Sigmoid colon (tissue), 7 donors: ENCODE measurements around the gene UBASH3A. TPM values are rescaled to one million over a fixed set of nuclear protein-coding genes. Genes with fewer than 3 reads are reported as not detected.

Source experiments
- DNase-seq: peaks from one replicate; pipeline ENCODE4 v3.0.0-alpha.2; 2019
- H3K27ac ChIP-seq, 4 donors: fragments of 200-600 bp; sonication (generic); one replicate each; pipeline ENCODE4 v1.5.1; 2016 to 2019; ENCODE audit warnings: mild to moderate bottlenecking in 1 of 4
- H3K27me3 ChIP-seq, 3 donors: fragments of 200-600 bp; sonication (generic); one replicate each; pipeline ENCODE4 v1.5.1; 2019; ENCODE audit warnings: mild to moderate bottlenecking in 1 of 3
- H3K36me3 ChIP-seq, 4 donors: fragments of 200-600 bp; sonication (generic); one replicate each; pipeline ENCODE4 v1.5.1; 2016 to 2019
- H3K4me1 ChIP-seq, 4 donors: fragments of 200-600 bp; sonication (generic); one replicate each; pipeline ENCODE4 v1.5.1; 2017 to 2019
- H3K4me3 ChIP-seq, 4 donors: fragments of 200-600 bp; sonication (generic); one replicate each; pipeline ENCODE4 v1.5.1; 2017 to 2019; ENCODE audit warnings: mild to moderate bottlenecking in 2 of 4, moderate library complexity in 1 of 4
- H3K9me3 ChIP-seq, 4 donors: fragments of 200-600 bp in 3 of 4; sonication (generic) in 3 of 4; one replicate each; pipeline versions ENCODE4 v1.5.1 to v1.6.1; 2013 to 2019
- EP300 ChIP-seq, 4 donors: sonication (generic); formaldehyde crosslinking; IDR thresholded peaks; one replicate each; pipeline ENCODE4 v1.6.1; 2017; ENCODE audit warnings: antibody characterized with exemption in 4 of 4
- POLR2A ChIP-seq, 2 donors: fragments of 450-650 bp; IDR thresholded peaks; one replicate each; pipeline ENCODE4 v1.6.1; 2016; ENCODE audit warnings: antibody characterized with exemption in 2 of 2, mild to moderate bottlenecking in 2 of 2, moderate library complexity in 2 of 2
- POLR2AphosphoS5 ChIP-seq, 4 donors: sonication (generic); formaldehyde crosslinking; IDR thresholded peaks; one replicate each; pipeline ENCODE4 v1.6.1; 2017; ENCODE audit warnings: antibody characterized with exemption in 4 of 4
- WGBS, 2 donors: extraction: QIAGEN DNeasy Blood & Tissue Kit; methylation state at CpG; one replicate each; pipeline ENCODE4 v1.1.7; 2013; 5-methylcytosine and 5-hydroxymethylcytosine counted together
- intact Hi-C: fragments of 100-400 bp; cut with DNase I; formaldehyde crosslinking; loops from one replicate; pipeline ENCODE4 v1.15.1; 2023
- polyA plus RNA-seq, 3 donors: library from polyadenylated mRNA; stranded (reverse); fragments of 200-250 nt; gene quantifications; one replicate each; pipeline ENCODE4 v1.2.3, GENCODE V29; 2013
- total RNA-seq, 4 donors: library from RNA; depleted of rRNA; stranded (reverse); fragments of >200 nt; gene quantifications; one replicate each; pipeline ENCODE4 v1.1.0, GENCODE V29; 2016
- TF ChIP-seq, protein P1 (sequence below), 4 experiments: fragments of 450-650 bp in 3 of 4; fragments of 200-600 bp in 1 of 4; IDR thresholded peaks; one replicate each; pipeline ENCODE4 v1.5.1; 2016 to 2019; ENCODE audit warnings: antibody characterized with exemption in 4 of 4, mild to moderate bottlenecking in 3 of 4, moderate library complexity in 2 of 4
- donor health status: healthy with polysubstance abuse.
- donor health status: Bipolar disorder and iron deficiency.
- donor health status: healthy.

UBASH3A gene
- total and polyA plus RNA-seq, 7 donors: 3.9 TPM; not detected in 6

DNA sequence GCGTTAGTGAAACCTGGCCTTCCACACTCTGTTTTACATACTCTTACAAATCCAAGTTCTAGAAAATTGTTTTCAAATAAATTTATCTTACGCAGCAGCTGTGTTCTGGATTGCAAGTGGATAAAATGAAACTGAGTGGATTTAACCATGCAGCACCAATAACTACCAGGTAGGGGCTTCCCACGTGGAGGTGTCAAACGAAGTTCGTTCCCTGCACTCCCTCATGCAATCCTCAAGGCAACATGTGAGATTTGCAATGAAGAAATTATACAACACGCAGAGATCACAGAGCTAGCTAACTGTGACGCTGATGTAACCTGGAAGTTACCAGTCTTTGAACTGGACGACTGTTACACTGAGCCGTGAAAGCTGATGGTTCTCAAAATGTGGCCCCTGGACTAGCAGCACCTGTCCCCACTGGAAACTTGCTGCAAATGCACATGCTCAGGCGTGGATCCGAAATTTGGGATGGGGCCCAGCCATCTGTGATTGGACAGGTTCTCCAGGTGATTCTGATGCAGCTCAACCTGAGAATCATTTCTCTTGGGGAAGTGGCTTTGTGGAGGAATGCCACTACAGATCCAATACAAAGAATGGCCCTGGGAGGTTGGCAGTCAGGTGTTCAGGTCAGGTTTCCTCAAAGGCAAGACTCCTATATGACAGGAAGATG, 56.0 kb downstream of the UBASH3A start:
- no peaks in the 10 kb centered on the region for H3K36me3 ChIP-seq
- TF ChIP-seq POLR2A (IDR thresholded peaks at IDR 0.05) (no peak), EP300 (IDR thresholded peaks at IDR 0.05) (no peak)
- TF ChIP-seq, protein P1, sequence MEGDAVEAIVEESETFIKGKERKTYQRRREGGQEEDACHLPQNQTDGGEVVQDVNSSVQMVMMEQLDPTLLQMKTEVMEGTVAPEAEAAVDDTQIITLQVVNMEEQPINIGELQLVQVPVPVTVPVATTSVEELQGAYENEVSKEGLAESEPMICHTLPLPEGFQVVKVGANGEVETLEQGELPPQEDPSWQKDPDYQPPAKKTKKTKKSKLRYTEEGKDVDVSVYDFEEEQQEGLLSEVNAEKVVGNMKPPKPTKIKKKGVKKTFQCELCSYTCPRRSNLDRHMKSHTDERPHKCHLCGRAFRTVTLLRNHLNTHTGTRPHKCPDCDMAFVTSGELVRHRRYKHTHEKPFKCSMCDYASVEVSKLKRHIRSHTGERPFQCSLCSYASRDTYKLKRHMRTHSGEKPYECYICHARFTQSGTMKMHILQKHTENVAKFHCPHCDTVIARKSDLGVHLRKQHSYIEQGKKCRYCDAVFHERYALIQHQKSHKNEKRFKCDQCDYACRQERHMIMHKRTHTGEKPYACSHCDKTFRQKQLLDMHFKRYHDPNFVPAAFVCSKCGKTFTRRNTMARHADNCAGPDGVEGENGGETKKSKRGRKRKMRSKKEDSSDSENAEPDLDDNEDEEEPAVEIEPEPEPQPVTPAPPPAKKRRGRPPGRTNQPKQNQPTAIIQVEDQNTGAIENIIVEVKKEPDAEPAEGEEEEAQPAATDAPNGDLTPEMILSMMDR (IDR thresholded peaks at IDR 0.05): no peak
- intact Hi-C loops: loop anchor here (10.0 kb wide), 1 partner anchor 315 kb away; no protein-coding TSS in a partner anchor
- H3K9me3 ChIP-seq: no peaks in the 10 kb centered on the region
- no peaks in the 10 kb centered on the region for H3K4me1 ChIP-seq
- DNase-seq: no peak
- H3K4me3 ChIP-seq: no peak overlapping the region
- 35 to 70% methylated on average over 11 of the region's 11 CpGs for WGBS, 2 donors
- no peaks in the 10 kb centered on the region for H3K27me3 ChIP-seq
- H3K27ac ChIP-seq: no peak overlapping the region

DNA sequence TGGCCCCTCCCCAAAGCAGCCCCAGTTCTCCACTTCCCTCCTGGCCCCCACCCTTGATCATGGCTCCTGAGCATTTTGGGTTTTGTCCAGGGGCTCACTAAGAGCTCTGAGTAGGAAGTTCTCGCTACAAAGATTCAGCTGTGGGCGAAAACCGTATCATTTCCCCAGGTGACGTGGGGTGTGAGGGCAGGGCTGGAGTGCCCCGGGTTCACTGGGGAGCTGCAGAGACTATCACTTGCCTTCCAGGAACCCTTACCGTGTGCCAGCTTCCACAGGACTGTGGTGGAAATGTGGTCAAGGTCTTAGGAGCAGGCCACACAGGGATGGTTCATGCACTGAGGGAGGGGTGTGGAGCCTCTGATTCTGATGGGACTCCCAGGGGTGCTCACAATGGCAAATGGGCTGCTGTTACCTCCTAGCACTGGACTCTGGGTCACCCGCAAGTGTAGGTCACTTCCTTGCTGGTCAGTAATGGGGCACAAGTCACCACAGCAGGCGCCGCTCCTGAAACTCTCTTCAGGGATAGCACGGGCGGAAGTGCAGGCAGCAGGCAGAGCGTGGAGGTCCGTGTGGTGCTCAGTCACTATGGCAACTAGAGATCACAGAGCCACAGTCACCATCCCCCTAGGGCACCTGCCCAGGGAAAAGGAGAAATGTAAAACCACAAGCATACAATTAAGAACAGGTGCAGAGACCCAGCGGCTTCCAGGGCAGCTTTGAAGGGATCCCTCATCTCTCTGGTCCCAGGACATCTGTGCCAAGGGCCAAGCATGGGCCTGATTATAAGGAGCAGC, 56.9 kb downstream of the UBASH3A start:
- TF ChIP-seq, protein P1 (IDR thresholded peaks at IDR 0.05): no peak
- TF ChIP-seq POLR2A (IDR thresholded peaks at IDR 0.05): no peak
- TF ChIP-seq POLR2AphosphoS5 (IDR thresholded peaks at IDR 0.05): no peak
- no peak for TF ChIP-seq EP300 (IDR thresholded peaks at IDR 0.05)
- H3K4me1 ChIP-seq: no peaks in the 10 kb centered on the region
- H3K27me3 ChIP-seq: no peaks in the 10 kb centered on the region
- no peaks in the 10 kb centered on the region for H3K9me3 ChIP-seq
- intact Hi-C loops: no loop called here
- DNase-seq: no peak
- H3K4me3 ChIP-seq: no peak overlapping the region
- no peak overlapping the region for H3K27ac ChIP-seq
- WGBS, 2 donors: 36 to 58% methylated on average over 14 of the region's 14 CpGs
- H3K36me3 ChIP-seq: no peaks in the 10 kb centered on the region

DNA sequence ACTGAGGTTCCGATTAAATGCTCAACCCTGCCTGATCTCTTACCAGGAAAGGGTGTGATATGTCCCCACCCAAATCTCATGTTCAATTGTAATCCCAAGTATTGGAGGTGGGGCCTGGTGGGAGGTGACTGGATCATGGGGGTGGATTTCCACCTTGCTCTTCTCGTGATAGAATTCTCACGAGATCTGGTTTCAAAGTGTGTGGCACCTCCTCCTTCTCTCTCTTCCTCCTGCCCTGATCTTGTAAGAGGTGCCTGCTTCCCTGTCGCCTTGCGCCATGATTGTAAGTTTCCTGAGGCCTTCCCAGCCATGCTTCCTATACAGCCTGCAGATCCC, 57.5 kb downstream of the UBASH3A start:
- TF ChIP-seq POLR2A (IDR thresholded peaks at IDR 0.05) (no peak), POLR2AphosphoS5 (IDR thresholded peaks at IDR 0.05) (no peak), EP300 (IDR thresholded peaks at IDR 0.05) (no peak)
- TF ChIP-seq, protein P1 (IDR thresholded peaks at IDR 0.05): no peak
- Histone ChIP-seq H3K9me3 (no peaks in the 10 kb centered on the region), H3K27ac (no peak overlapping the region), H3K36me3 (no peaks in the 10 kb centered on the region), H3K27me3 (no peaks in the 10 kb centered on the region), H3K4me1 (no peaks in the 10 kb centered on the region), H3K4me3 (no peak overlapping the region)
- 48 to 65% methylated on average over 5 of the region's 5 CpGs for WGBS, 2 donors
- no peak for DNase-seq
- intact Hi-C loops: no loop called here

- Histone ChIP-seq H3K27me3 (no peaks in the 10 kb centered on the region), H3K27ac (no peak overlapping the region), H3K4me3 (no peak overlapping the region), H3K36me3 (no peaks in the 10 kb centered on the region), H3K9me3 (no peaks in the 10 kb centered on the region), H3K4me1 (peaks cover 0 to 2% (median 0%) of the 10 kb centered on the region in 4 donors)
- DNase-seq: no peak
- WGBS, 2 donors: 29 to 56% methylated on average over 10 of the region's 10 CpGs
- intact Hi-C loops: no loop called here
- peak in 1 of 2 donors; percentile 21 for TF ChIP-seq POLR2A (IDR thresholded peaks at IDR 0.05)
- TF ChIP-seq POLR2AphosphoS5 (IDR thresholded peaks at IDR 0.05): no peak
These were observed 58.5 kb downstream of the UBASH3A start for GRCh38 chr21:42461881-42462877.
